SH-SY5Y (cell line): ENCODE results near the gene DRD2.

ENCODE experiments used
- GATA2 ChIP-seq: IDR thresholded peaks from 2 replicates; pipeline ENCODE4 v1.6.1; 2011; ENCODE audit warnings: mild to moderate bottlenecking, low read depth, low read length
- GATA3 ChIP-seq: IDR thresholded peaks from 2 replicates; pipeline ENCODE4 v1.6.1; 2011; ENCODE audit warnings: low read depth, mild to moderate bottlenecking, low read length, moderate library complexity

Gene DRD2

DNA sequence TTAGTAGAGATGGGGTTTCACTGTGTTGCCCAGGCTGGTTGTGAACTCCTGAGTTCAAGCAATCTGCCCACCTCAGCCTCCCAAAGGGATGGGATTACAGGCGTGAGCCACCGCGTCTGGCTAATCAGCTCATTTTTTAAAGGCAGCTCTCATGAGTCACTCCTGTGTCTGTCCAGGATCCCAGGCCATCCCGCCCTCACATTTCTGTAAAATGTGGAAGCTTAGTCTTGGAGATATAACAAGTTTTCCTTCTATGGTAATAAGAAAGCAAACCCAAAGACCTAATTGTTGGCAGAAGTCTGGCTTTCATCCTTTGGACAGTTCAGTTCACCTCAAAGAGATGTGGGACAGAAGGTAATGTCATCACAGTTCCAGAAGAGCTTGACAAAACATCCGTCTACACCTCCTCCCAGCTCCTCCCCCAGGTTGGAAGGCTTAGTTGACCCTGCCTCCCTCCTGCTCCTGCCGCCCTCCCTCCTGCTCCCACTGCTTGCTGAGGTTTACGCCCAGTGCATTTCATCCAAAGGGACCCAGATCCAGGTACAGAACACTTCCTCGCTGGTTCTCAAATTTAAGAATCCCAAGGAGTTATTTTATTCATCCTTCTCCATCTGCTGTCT, 6.4 kb downstream of the DRD2 start:
- TF ChIP-seq GATA3, result no peak
- no peak for TF ChIP-seq GATA2

DNA sequence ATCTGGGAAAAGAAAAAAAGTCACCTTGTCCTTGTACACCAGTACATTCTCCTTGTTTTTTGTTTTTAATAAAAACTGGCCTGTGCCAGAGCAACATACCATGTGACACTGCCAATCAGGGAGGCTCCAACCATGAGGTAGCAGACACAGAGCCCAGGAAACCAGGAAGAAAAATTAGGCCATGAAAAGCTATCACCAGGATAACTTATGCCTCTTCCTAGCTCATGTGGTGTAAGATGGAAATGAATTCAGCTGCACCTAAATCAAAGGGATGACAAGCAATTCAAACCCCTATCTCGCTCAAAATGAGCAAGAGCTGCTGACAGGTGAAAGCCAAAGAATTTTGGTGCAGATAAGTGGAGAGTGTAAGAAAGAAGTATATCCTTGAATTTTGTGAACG, 7.7 kb downstream of the DRD2 start:
- TF ChIP-seq GATA3 (no peak), GATA2 (no peak)

GRCh38 chr11:113465786-113466185, 9.4 kb downstream of the DRD2 start:
- TF ChIP-seq GATA2, result no peak
- TF ChIP-seq GATA3, result no peak

GRCh38 chr11:113464416-113464815, 10.8 kb downstream of the DRD2 start:
- TF ChIP-seq GATA2, result no peak
- TF ChIP-seq GATA3, result no peak

DNA sequence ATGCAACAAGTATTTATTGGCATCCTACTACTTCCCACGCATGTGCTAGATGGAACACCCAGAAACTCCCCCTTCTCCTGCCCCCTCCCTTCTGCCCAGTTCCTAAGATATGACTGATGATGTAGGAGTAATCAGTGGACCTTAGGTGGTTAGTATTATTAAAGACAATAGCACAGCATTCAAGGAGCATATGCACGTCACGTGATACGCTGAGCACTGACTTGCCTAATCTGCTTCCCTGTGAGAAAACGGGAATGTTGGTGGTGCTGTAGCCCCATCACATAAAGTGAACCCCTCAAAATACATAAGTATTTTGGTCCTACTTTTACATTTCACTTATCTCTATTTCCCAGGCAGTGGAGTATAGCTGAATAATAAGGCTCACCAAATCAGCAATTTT, 12.4 kb downstream of the DRD2 start:
- TF ChIP-seq GATA2, result no peak
- TF ChIP-seq GATA3, result no peak

DNA sequence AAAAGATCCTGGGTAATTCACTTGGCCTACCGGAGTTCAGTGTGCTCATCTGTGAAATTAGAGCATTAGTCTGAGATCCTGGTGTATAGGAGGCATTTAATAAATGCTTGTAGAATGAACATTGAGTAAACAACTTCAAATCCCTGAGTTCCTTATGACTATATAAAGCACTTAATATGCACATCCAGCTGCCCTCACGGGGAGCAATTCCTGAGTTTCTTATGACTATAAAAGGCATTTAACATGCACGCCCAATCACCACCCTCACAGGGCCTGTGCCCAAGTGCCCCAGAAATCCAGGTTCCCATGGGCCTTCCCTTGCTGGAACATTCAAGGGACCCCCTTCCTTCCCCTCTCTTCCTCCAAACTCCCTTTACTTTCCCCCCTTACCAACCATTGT, 13.6 kb downstream of the DRD2 start:
- no peak for TF ChIP-seq GATA2
- TF ChIP-seq GATA3, result no peak

DNA sequence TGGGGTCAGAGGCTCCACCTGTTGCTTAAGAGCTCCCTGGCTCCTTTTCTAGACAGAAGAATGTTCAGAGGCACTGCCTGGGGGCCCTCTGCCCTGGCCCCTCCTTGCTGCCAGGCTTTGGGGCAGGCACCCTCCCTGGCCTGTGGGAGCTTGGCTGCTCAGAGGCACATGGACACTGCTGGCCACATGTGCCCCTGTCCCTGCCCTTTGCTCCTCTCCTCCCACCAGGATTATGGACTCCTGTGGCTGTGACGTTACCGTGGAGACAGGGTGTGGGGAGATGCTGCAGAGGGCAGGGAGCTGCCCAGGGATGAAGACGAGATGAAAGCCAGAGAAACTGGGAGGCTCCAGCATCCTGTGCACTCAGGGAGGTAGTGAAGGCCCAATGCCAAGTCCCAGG, 14.7 kb downstream of the DRD2 start:
- no peak for TF ChIP-seq GATA3
- TF ChIP-seq GATA2, result no peak

DNA sequence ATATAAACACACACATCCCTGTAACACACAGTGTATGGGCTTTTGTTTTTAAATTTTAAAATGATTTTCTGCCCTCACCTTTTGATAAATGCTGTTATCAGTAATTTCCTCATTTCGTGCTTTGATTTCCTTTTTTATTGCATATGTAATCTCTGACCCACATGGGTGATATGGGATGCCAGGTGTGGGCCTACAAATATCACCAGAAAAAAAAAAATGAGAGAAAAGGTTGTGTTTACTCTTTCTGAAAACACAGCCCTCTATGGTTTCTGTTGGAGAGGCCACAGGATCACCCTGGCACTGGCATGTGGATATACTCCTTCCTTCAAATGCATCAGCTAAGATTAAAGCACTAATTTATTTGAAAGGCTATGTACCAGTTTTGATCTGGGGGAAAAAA, 17.0 kb downstream of the DRD2 start:
- TF ChIP-seq GATA3, result no peak
- no peak for TF ChIP-seq GATA2

GRCh38 chr11:113457784-113458183, 17.4 kb downstream of the DRD2 start:
- TF ChIP-seq GATA2 (no peak), GATA3 (no peak)

- no peak for TF ChIP-seq GATA3
- no peak for TF ChIP-seq GATA2
Observed at GRCh38 chr11:113454455-113454854, 20.7 kb downstream of the DRD2 start.

DNA sequence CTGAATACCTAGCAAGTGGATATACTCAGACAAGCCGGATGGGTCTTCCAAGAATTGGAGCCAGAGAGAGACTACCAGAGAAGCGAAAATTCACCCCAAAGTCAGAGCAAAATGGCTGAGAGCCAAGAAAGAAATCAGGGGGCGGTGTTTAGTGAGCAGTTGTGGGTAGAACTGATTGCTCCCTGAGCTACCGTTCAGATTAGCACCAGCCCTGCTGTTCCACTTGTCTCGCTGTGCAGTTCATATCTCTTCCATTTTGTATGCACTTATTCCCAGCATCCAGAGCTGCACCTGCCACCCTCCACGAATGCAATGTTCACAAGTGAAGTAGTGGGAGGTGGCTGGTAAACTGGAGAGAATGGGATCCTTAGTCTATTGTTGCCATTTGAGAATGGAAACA, 25.5 kb downstream of the DRD2 start:
- TF ChIP-seq GATA3, result no peak
- TF ChIP-seq GATA2, result no peak

GRCh38 chr11:113448316-113448677, 26.9 kb downstream of the DRD2 start:
- no peak for TF ChIP-seq GATA2
- TF ChIP-seq GATA3, result no peak

DNA sequence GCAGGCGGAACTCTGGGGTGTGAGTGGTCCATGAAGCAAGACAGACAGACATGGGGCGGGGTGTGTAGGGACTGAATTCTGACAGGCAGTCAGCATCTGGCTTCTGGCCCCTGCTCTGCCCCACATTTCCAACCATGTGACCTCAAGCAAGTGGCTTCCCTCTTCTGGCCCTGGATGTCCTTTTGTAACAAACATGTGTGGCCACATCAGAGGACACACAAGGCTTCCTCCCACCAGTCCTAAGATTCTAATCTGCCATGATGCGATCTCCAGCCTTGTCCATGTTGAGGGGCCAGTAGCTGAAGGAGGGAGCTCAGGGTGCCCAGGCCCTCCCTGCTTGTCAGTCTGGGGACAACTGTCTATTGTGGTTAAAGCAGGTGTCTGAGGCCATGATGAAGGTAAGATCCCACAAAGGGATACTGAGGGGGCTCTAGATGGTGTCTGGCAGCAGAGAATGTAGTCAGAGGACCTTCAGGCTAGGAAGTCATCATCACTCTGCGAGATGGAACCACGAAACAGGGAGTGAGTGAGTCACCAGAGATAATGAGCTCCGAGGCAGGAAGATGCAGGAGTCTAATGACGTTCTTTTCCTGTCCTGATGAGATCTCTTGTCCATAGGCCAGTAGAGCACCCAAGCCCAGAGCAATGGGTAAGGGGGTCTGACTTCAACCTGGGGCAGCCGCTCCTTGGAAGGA, 27.4 kb downstream of the DRD2 start:
- TF ChIP-seq GATA2 (0 out of 2 replicates have a peak, but pooled peaks have one; percentile 18), GATA3 (no peak)

- TF ChIP-seq GATA2, result no peak
- no peak for TF ChIP-seq GATA3
Observed at GRCh38 chr11:113446938-113447337, 28.3 kb downstream of the DRD2 start.

DNA sequence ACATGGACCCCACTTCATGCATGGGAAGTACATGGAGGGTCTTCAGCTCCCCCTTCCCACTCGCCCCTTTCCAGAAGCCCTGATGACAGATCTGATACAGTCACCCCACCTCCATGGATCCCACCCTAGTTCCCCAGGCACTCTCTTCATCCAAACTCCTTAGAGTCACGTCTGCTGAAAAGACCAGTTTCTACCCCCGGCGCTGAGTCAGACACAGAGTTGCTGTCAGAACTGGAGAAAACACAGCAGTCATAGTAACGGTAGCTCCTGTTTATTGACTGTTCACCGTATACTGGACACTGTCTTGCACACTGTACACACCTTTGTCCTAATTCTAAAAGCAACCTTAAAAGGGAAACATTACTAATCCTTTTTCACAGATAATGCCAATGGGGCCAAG, 29.1 kb downstream of the DRD2 start:
- TF ChIP-seq GATA3 (no peak), GATA2 (no peak)

DNA sequence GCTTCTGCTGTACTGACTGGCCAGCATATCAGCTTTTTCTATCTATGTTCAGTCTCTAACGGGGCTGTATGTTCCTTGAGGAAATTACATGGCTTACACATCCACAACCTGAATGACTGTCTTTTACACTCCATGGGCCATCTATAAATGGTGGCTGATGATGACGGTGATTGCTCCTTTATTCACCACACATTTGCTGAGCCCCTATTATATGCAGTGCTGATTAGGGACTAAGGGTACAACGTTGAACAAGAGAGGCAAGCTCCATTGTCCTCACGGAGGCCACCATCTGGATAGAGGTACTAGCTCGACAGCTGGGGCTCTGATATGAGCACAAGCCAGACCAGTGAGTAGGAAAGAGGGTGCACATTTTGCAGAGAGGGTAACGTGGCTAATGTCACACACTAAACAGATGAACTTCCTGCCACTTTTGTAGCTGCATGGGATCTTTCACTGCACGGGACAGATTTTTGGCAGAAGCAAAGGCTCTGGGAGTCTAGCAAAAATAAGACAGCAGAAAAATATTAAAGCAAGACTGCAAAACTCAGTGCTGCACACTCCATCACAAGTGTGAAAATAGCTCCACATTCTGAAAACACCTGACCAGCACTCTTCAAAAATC, 30.6 kb downstream of the DRD2 start:
- TF ChIP-seq GATA3, result no peak
- TF ChIP-seq GATA2, result no peak
